BJ (cell line): ENCODE data around the gene PKD2L2. TPM values are rescaled to one million over a fixed set of nuclear protein-coding genes. Genes with fewer than 3 reads are reported as not detected.
"Not testable (repeated sequence)": the region's sequence is repeated elsewhere in the genome, so short reads cannot be mapped to it uniquely, and the experiment has no call there.

Experiments
- CTCF ChIA-PET: fragments of 350-600 bp; formaldehyde crosslinking; extraction: SDS; loops from one replicate; lab custom pipeline; 2021; ENCODE audit warnings: antibody characterized with exemption, inconsistent platforms; lab: Yijun Ruan, JAX
- POLR2A ChIA-PET: fragments of 300-600 bp; sonication (Branson Sonifier 250); formaldehyde crosslinking; extraction: SDS; loops from one replicate; lab custom pipeline; 2021; ENCODE audit warnings: antibody characterized with exemption; lab: Charles Lee
- DNase-seq: peaks from one replicate; pipeline ENCODE4 v3.0.0-alpha.2; 2011; ENCODE audit warnings: low read depth
- H3K27me3 ChIP-seq: 2 replicates; pipeline ENCODE4 v1.6.0; 2011; ENCODE audit warnings: low read length; ENCODE audit not compliant: control insufficient read depth, insufficient read depth
- H3K36me3 ChIP-seq: 2 replicates; pipeline ENCODE4 v1.5.1; 2011; ENCODE audit warnings: low read length; ENCODE audit not compliant: control insufficient read depth, insufficient read depth
- H3K4me3 ChIP-seq: 2 replicates; pipeline ENCODE4 v1.5.1; 2011; ENCODE audit warnings: low read depth, mild to moderate bottlenecking, control low read depth, low read length
- polyA plus RNA-seq: library from polyadenylated mRNA; depleted of rRNA; stranded (reverse); fragments of >200 nt; gene quantifications from 2 replicates; pipeline ENCODE4 v1.2.3, GENCODE V29; 2011
- TF ChIP-seq, protein P1 (sequence below): IDR thresholded peaks from 2 replicates; pipeline ENCODE4 v1.5.1; 2011; ENCODE audit warnings: low read depth, mild to moderate bottlenecking, control low read depth, inconsistent platforms, low read length, moderate library complexity; ENCODE audit not compliant: insufficient read depth

PKD2L2 gene
- polyA plus RNA-seq, 1 experiment, result not detected

DNA sequence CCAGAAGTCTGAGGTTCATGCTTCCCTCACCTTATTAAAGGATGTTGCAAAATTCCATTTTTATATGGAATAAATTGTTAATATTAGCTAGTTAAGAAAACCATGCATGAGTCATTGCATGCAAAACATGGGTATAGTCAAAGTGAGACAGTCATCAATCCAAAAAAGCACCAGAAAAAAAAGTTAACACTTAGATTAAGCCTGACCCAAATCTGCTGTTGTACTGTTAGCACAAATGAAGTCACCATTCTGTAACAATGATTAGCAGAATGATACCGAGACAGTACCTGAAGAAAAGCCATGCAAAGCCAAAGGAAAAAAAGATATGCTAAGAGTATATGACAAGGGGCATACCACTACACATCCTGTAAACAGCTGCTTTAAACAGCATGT lies 49.5 kb downstream of the PKD2L2 start:
- ChIA-PET POLR2A (no interaction called here), CTCF (no interaction called here)
- no peak for DNase-seq
- no peak overlapping the region for H3K4me3 ChIP-seq
- no peaks in the 10 kb centered on the region for H3K27me3 ChIP-seq
- H3K36me3 ChIP-seq, result peaks cover 8% of the 10 kb centered on the region
- TF ChIP-seq, protein P1, sequence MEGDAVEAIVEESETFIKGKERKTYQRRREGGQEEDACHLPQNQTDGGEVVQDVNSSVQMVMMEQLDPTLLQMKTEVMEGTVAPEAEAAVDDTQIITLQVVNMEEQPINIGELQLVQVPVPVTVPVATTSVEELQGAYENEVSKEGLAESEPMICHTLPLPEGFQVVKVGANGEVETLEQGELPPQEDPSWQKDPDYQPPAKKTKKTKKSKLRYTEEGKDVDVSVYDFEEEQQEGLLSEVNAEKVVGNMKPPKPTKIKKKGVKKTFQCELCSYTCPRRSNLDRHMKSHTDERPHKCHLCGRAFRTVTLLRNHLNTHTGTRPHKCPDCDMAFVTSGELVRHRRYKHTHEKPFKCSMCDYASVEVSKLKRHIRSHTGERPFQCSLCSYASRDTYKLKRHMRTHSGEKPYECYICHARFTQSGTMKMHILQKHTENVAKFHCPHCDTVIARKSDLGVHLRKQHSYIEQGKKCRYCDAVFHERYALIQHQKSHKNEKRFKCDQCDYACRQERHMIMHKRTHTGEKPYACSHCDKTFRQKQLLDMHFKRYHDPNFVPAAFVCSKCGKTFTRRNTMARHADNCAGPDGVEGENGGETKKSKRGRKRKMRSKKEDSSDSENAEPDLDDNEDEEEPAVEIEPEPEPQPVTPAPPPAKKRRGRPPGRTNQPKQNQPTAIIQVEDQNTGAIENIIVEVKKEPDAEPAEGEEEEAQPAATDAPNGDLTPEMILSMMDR, result no peak

DNA sequence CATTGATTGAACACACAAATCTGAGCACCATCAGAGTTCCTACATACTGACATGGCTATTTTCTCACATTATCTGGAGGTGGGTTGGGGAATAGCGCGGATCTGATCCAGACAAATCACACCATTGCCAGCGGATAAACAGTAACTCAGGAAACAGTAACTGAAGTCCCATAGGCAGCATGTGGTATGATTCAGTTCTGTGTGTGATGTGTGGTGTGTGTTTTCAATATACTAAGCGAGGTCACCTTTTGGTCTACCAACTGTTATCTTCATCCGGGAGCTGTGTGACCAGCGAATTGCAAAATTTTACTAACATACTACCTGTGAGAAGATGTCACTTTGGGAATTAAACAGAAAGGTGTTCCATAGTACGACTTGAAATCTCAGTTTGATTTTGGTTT lies 50.1 kb downstream of the PKD2L2 start:
- Histone ChIP-seq H3K27me3 (no peaks in the 10 kb centered on the region), H3K4me3 (no peak overlapping the region), H3K36me3 (peaks cover 8% of the 10 kb centered on the region)
- TF ChIP-seq, protein P1, result no peak
- CTCF ChIA-PET, result no interaction called here
- POLR2A ChIA-PET, result no interaction called here
- no peak for DNase-seq

DNA sequence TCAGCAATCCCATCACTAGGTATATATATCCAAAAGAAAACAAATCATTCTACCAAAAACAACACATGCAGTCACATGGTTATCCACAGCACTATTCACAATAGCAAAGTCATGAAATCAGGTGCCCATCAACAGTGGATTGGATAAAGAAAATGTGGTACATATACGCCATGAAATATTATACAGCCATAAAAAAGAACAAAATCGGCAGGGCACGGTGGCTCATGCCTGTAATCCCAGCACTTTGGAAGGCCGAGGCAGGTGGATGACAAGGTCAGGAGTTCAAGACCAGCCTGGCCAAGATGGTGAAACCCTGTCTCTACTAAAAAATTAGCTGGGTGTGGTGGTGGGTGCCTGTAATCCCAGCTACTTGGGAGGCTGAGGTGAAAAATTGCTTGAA lies 55.0 kb downstream of the PKD2L2 start:
- H3K27me3 ChIP-seq, POLR2A ChIA-PET, H3K36me3 ChIP-seq, DNase-seq, H3K4me3 ChIP-seq: not testable (repeated sequence)
- CTCF ChIA-PET, result interaction anchor here (1.1 kb wide), 1 partner anchor 9 kb away, joined by 3 read pairs; no protein-coding TSS in a partner anchor

DNA sequence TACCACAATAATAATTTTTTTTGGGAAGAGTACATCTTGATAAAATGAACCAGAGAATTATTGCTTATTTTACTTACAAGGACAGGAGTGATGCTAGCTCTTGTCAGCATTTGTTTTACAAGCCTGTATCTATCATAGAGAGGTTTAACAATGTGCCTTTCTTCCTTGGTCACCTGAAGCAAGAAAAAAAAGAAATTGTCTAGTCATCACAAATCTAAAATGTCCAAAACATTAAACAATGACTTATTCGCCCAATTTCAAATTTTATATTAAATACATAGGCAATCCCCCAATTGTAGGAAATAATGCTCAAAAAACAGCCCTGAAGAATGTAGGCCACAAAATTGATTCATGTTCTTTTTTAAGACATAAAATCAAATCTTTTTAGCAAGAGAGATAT lies 56.6 kb downstream of the PKD2L2 start:
- ChIA-PET CTCF (no interaction called here), POLR2A (no interaction called here)
- no peak for DNase-seq
- Histone ChIP-seq H3K4me3 (no peak overlapping the region), H3K36me3 (peaks cover 6% of the 10 kb centered on the region), H3K27me3 (no peaks in the 10 kb centered on the region)
- TF ChIP-seq, protein P1, result no peak

DNA sequence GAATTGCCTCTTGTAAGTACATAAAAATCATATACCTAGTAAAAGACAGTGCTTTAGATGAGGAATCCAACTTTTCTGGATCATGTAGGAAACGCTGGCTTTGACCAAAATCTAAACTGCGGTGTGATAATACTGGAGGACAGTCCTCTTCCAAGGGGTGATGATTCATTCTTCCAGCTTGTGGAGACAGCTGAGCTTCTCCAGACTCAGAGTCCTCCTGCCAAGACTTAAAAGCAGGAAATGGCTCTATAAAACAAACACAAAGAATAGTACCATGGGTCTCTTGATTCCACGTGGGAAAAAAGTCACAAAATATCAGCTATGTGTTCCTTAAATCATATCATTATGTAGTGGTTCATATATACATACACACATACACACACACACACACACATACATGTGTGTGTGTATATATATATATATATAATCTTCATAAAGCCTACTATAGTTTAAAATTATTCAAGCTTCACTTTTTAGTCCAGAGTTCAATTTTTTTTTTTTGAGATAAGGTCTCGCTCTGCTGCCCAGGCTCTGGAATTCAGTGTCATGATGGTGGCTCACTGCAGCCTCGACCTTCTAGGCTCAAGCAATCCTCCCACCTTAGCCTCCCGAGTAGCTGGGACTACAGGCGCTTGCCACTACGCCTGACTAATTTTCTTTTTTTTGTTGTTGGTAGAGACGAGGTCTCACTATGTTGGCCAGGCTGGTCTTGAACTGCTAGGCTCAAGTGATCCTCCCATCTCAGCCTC lies 65.0 kb downstream of the PKD2L2 start:
- ChIA-PET POLR2A (no interaction called here), CTCF (interaction anchor here (0.6 to 1.1 kb wide), 3 partner anchors 99 to 175 kb away, joined by 3 read pairs; no protein-coding TSS in a partner anchor)
- Histone ChIP-seq H3K36me3 (peaks cover 5% of the 10 kb centered on the region; the same call in 1 of the 2 replicates), H3K27me3 (no peaks in the 10 kb centered on the region), H3K4me3 (no peak overlapping the region)
- peak; percentile 75 for DNase-seq
- TF ChIP-seq, protein P1, result no peak
